ENCODE results near the gene RAB2B.
A peak's percentile ranks its signal among the peaks of the same experiment; 100 is the strongest.
"Not testable (repeated sequence)": the region's sequence is repeated elsewhere in the genome, so short reads cannot be mapped to it uniquely, and the experiment has no call there.

Gene RAB2B

DNA sequence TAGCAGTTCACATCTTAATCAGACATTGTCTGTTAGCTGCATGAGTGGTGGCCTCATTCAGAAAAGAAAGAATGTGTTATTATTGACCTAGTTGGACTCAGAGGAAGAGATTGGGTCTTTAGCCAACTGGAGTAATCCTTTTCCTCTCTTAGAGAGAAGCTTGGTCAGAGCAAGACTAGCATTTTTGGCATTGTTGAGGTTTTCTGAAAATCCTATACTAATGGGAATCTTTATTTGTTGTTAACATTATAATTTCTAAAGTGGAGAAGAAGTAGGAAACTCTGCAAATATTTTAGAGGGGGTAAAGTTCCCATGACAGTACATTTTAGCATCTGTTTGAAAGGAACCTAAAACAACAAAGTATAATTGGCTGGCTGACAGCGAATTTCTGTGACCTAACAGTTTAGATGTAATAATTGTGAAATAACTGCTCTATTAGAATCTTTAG lies 9.9 kb upstream of the RAB2B start:
- no peak for DNase-seq

DNA sequence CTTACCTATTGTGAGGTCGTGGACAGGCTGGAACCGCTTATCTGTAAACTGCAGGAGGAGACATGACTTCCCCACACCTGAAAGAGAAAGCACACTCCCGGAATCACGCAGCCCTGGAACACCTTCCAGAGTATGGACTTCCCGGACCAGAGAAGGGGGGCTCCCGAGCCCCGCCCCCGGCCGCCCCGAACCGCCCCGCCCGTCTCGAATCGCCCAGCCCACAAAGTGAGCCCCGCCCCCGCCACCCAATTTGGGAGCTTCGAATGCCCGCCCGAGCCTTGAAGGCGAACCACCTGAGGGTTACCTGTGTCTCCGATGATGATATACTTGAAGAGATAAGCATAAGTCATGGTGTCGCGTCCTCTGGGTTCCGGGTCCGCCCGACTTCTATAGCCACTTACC lies 235 bp downstream of the RAB2B start:
- peak; percentile 92 for DNase-seq

DNA sequence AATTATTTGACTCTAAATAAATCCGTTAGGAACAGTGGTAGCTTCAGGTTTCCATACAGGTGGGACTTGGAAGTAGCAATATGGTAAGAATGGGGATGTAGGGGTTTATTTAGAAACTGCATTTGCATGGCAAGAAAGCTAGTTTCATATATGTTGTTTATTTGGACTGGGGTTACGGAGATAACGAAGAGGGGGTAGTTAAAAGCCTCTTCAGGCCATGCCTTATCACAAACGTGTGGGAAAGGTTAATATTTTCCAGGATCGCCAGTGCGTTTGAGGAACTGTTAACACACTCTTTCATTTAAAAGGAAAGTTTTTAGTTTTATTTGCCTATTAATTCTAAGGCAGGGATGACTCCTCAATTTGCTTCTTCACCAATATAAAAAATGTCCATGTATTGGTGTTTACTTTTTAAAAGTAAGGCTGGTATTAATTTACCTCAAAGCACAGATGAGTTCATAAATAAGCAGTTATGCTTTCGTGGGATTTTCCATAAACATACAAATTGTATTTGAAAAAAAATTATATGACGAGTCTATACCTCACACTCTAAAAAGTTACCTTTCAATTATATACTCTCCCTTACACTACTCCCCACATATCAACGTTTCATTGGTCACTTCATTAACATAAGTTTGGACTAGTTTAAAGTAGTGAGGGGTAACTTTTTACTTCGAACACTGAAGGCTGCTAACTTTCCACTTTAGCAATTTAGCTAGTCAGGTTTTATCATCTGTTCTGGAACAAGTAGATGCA lies 814 bp downstream of the RAB2B start:
- DNase-seq: no peak

DNA sequence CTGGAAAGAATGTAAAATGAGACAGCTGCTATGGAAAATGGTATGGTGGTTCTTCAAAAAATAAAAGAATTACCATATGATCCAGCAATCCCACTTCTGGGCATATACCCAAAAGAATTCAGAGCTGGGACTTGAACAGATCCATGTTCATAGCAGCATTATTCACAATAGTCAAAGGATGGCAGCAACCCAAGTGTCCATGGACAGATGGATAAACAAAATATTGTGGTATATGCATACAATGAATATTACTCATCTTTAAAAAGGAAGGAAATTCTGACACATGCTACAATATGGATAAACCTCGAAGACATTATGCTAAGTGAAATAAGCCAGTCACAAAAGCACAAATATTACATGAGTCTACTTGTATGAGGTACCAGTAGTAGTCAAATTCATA lies 9.1 kb downstream of the RAB2B start:
- DNase-seq: no peak

- peak; percentile 97 for DNase-seq
Measured at GRCh38 chr14:21455912-21456667, 20.7 kb downstream of the RAB2B start, which contains the start of gene CHD8. Gene CHD8, minus strand, starts transcription at chr14:21456123. Its CDS starts 24,480 bp downstream, at chr14:21431643.

DNA sequence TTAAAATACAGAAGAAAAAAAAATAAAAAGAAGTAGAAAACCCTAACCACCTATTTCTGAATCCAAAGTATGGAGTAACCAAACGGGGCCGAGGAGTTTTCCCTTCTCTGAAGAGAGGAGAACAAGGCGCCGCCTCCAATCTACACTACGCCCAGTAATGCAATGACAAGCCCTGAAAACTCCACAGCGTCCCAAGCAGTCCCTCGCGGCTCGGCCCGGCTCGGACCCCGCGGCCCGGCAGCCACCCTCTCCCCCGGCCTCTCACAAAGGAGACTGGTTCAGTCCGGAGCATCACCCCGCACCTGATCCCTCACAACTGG lies 21.2 kb downstream of the RAB2B start:
- DNase-seq: peak; percentile 8

GRCh38 chr14:21454843-21455544 lies 21.8 kb downstream of the RAB2B start:
- DNase-seq: no peak

- DNase-seq: no peak
Measured at GRCh38 chr14:21449899-21450216, 26.9 kb downstream of the RAB2B start.

DNA sequence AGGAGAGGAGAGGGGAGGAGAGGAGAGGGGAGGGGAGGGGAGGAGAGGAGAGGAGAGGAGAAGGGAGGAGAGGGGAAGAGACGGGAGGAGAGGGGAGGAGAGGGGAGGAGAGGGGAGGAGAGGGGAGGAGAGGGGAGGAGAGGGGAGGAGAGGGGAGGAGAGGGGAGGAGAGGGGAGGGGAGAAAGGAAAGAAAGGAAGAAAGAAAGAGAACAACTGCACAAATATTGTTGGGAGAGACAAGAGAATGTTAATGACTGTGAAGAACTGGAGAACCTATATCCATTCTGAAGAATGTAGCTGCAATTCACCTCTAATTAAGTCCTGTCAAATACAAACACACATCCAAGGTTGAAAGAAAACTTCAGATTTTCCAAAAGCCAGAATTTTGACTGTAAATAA lies 34.1 kb downstream of the RAB2B start:
- not testable (repeated sequence) for DNase-seq

GRCh38 chr14:21440859-21441258 lies 35.9 kb downstream of the RAB2B start:
- no peak for DNase-seq

DNA sequence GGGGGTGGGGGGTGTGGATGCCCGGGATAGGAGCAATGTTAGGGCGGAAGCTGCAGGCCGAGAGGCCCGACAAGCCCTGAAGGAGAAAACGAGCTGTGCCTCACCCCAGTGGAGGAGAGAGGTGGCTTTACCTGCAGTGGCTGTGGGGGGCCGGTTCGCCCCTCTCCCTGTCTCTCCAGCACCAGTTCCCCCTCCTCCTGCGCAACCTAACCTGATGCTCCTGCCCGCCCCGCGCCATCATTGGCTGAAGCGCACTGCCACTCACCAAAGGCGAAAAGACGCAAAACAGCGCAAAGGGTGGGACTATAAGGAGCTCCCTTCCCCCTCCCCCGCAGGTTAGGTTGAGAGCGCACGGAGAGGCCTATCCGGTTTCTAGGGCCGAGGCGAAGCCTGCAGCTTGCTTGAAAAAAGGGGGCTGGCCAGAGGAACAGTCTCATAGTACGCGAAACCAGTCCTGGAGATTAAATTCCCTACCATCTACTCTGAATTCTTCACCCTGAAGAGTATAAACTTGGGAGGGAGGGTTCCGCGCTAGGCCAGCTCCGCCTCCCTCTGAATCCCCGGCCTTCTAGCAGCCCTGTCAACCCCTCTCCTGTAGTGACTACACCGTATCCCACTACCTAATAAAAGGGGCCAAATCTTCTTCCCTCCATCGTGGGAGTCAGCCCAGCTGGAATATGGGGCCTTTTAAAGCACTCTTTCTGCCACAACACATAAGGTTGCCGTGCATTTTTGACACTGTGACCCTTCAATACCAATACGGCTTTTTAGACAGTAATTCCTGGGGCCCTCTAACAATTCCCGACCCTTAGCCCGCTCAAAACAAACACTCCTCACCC lies 39.5 kb downstream of the RAB2B start:
- DNase-seq: peak; percentile 100

DNA sequence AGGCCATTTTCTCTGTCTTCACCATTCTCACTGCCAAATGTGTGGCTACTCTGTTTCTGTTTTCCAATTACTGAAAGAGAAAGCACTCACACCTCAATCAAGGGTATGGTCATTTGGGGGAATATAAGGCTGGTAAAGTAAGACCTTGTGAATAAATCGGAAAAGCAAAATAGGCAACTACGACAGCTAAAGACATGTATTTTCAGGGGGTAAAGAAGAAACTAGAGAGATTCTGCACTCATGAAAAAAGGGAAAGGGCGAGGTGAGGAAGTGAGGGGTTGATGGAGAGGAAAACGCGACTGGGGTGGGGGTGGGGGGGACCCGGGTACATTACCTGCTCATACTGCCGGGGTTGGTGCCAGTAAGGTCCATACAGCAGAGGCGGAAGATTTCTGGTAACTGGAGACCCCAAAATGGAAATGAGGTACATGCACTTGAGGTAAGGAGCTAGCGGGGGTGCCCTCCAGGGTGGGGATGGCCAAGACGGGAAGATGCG lies 40.1 kb downstream of the RAB2B start:
- no peak for DNase-seq

DNA sequence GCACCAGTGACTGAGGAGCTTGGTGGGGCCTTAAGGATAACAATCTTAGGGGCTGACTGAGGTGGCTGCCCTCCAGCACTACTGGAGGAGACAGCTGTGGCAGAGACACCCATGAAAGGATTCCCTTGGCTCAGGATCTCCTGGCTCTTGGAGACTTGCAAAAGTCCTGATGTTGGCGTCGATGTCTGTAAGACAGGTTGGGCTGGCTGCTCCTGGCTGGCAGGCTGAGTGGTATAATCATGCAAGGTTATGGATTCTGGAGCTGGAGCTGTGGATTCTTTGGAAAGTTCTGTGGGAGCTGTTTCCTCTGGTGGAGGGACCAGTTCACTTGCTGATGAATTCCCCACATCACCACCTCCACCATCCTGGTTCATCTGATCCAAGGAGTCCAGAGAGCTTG lies 45.6 kb downstream of the RAB2B start:
- DNase-seq: no peak

- DNase-seq: no peak
Measured at GRCh38 chr14:21428930-21429329, 47.8 kb downstream of the RAB2B start.

- DNase-seq: no peak
Measured at GRCh38 chr14:21426692-21427091, 50.1 kb downstream of the RAB2B start.

- no peak for DNase-seq
Measured at GRCh38 chr14:21419528-21419927, 57.2 kb downstream of the RAB2B start.

- DNase-seq: no peak
Measured at GRCh38 chr14:21415329-21415728, 61.4 kb downstream of the RAB2B start.

- DNase-seq: no peak
Measured at GRCh38 chr14:21414137-21414631, 62.6 kb downstream of the RAB2B start.
